DND-41 (cell line): ENCODE results near the gene CHSY1.

Experiments
- CTCF ChIP-seq: IDR thresholded peaks from 2 replicates; pipeline ENCODE4 v1.5.1; 2012; ENCODE audit warnings: borderline replicate concordance, low read length, moderate library complexity, mild to moderate bottlenecking; ENCODE audit not compliant: poor library complexity, severe bottlenecking; ENCODE audit errors: extremely low read depth
- EZH2 ChIP-seq: IDR thresholded peaks from 3 replicates; pipeline ENCODE4 v1.6.1; 2012; ENCODE audit warnings: borderline replicate concordance, low read depth, mild to moderate bottlenecking, moderate library complexity, low read length, inconsistent platforms; ENCODE audit not compliant: severe bottlenecking

- TF ChIP-seq CTCF (no peak), EZH2 (no peak)
Measured at GRCh38 chr15:101180620-101181307, 71.1 kb downstream of the CHSY1 start.
